HG02970 (cell line): ENCODE measurements around the gene POLE.
"Not testable (repeated sequence)": the region's sequence is repeated elsewhere in the genome, so short reads cannot be mapped to it uniquely, and the experiment has no call there.

ENCODE experiments used
- ATAC-seq: cut with Tn5 transposase; IDR thresholded peaks from one replicate; pipeline ENCODE4 v1.9.1; 2021; ENCODE audit warnings: mild to moderate bottlenecking, moderate library complexity, moderate number of reproducible peaks; ENCODE audit not compliant: unreplicated experiment, low FRiP score

The POLE gene

DNA sequence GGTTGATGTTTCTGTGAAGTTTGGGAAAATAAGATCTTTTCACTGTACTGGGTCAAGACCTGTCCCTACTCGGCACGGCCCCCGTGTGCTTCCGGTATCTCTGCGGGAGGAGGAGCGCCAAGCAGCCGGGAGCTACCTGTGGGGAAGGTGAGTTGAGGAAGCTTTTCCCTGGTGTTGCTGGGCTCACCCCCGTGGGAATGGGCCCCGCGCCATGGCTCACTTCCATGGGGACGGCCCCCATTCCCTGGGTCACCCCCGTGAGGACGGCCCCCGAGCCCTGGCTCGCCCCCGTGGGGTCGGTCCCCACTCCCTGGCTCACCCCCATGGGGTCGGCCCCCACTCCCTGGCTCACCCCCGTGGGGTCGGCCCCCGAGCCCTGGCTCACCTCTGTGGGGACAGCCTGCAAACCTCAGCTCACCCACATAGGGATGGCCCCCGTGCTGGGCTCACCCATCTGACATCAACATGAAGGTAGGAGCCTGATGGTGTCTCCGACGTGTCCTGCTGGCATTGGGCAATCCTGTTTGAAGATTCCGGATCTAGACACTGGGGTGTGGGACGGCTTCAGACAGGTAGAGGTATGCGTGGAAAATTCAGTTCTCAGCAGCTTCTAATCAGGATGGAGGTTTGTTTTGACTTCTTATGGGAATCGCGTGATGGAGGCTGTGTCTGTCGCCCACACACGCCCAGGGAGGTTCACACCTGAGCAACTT is 85.8 kb downstream of the POLE start:
- no peak for ATAC-seq

- no peak for ATAC-seq
Measured at GRCh38 chr12:132600048-132601032, 86.8 kb downstream of the POLE start.

GRCh38 chr12:132599502-132599901 is 87.6 kb downstream of the POLE start:
- not testable (repeated sequence) for ATAC-seq

GRCh38 chr12:132597333-132598316 is 89.5 kb downstream of the POLE start:
- no peak for ATAC-seq

GRCh38 chr12:132596016-132596415 is 91.1 kb downstream of the POLE start:
- no peak for ATAC-seq

DNA sequence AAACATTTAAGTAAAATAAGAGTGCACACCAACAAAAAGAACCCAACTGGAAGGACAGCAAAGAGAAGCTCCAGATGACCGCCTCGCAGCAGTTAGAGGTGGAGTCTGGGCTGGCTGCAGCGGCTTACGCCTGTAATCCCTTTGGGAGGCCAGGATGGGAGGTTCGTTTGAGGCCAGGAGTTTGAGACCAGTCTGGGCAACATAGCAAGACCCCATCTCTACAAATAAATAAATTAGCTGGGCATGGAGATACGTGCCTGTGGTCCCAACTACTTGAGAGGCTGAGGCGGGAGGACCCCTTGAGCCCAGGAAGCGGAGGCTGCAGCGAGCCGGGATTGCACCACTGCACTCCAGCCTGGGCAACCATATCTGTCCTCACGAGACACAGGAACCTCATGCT is 92.0 kb downstream of the POLE start:
- ATAC-seq: no peak

- no peak for ATAC-seq
Measured at GRCh38 chr12:132593938-132594358, 93.2 kb downstream of the POLE start.

- ATAC-seq: no peak
Measured at GRCh38 chr12:132593521-132593920, 93.6 kb downstream of the POLE start.

DNA sequence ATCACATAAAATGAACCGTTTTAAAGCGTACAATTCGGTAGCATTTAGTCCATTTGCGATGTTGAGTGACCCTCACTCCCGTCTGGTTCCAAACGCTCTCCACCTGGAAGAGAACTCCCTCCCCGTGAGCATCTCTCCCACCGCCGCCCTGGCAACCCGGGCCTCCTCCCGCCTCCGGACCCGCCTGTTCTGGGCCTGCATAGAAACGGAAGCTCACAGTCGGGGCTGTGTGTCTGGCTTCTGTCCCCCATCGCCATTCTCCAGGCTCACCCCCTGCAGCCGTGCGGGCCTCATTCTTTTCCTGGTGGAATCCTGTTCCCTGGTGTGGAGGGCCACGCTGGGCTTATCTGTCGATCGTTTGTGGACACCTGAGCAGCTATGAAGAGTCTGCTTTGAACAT is 94.1 kb downstream of the POLE start:
- ATAC-seq: no peak

- ATAC-seq: no peak
Measured at GRCh38 chr12:132592282-132592970, 94.7 kb downstream of the POLE start.

- no peak for ATAC-seq
Measured at GRCh38 chr12:132591107-132591935, 95.8 kb downstream of the POLE start.

GRCh38 chr12:132588821-132589669 is 98.1 kb downstream of the POLE start:
- no peak for ATAC-seq

- ATAC-seq: no peak
Measured at GRCh38 chr12:132588319-132588718, 98.8 kb downstream of the POLE start.

DNA sequence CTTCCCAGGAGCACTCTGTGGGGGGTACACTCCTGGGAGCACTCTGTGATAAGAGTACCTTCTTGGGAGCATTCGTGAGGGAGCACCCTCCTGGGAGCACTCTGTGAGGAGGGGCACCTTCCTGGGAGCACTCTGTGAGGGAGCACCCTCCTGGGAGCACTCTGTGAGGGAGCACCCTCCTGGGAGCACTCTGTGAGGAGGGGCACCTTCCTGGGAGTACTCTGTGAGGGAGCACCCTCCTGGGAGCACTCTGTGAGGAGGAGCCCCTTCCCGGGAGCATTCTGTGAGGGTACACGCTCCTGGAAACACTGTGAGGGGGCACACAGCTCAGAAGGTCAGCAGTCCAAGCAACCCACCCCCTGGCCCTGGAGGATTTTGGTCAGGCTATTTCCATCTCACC is 99.4 kb downstream of the POLE start:
- ATAC-seq: no peak

GRCh38 chr12:132586929-132587328 is 100.2 kb downstream of the POLE start:
- no peak for ATAC-seq

DNA sequence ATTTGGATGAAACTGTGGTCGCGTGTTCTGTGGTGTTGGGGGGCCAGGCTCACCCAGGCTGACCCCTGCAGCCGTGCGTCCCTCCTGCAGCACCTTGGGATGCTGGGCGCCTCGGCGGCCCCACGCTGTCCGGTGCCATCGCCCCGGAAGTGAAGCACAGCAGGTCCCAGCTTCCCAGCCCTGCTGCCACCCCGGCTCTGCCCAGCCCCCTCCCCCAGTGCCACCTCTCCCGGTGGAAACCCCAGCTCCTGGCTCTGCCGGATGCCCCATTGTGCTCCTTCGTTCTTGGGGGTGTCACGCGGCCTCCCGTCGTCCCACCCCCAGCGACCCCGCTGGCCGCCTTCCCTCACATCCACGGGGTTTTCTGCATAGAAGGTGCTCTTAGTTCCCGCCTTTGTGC is 102.0 kb downstream of the POLE start:
- no peak for ATAC-seq

DNA sequence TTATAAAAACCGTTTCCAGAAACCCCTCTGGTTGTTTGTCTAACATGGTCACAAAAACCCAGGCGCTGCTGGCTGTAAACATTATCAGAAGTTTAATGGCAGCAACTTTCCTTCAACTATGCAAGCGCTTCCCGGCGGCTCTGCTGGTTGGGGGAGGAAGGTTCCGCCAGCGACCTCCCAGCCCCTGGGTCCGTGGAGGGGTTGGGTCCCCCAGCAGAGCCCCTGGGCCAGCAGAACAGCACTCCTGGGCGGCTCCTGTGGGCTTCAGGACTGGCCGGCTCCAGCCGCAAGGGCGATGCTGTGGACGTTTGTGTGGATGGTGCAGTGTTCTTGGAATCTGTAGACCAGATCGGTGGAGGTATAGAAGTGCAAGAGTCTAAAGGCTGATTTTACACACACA is 102.7 kb downstream of the POLE start:
- ATAC-seq: no peak

- no peak for ATAC-seq
Measured at GRCh38 chr12:132583736-132584135, 103.4 kb downstream of the POLE start.
